ENCODE measurements around the gene PODXL2. TPM values are rescaled to one million over a fixed set of nuclear protein-coding genes. Genes with fewer than 3 reads are reported as not detected.

PODXL2 gene
- total RNA-seq, 4 donors from 2014 or later: 3.2 to 9.4 (median 8.0) TPM

DNA sequence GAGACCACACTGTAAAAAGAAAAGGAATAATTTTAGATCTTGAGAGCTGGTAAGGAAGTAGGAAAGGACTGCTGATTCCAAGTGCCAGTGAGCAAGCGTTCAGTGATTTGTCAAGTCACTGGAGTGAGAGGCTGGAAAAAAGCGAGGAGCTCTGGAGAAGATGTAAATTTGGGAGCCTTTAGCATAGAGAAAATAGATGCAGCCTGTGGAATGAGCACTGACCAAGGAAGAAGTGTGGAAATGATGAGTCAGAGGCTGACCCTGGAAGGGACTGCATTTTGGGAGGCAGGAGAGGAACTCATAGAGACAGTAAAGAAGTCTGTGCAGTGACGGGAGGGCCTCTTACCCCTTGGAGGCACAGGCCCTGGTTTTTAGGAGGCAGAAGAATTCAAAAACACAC lies 26.7 kb downstream of the PODXL2 start:
- DNase-seq: no peak
- WGBS, 2 donors: 62 to 64% methylated on average over 3 of the region's 3 CpGs

DNA sequence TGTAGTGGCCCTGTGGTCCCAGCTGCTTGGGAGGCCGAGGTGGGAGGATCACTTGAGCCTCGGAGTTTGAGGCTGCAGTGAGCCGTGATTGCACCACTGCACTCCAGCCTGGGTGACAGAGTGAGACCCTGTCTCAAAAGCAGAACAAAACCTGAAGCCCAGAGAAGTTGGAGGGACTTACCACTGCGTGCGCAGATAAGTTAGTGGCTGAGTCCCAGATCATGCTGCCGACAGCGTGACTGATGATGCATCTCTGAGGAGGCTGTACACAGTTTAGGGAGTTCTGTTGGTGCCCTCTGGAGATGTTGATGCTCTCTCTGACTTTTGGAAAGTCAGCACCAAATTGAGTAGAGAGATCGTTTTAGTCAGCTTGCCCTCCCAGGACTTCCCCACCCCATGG lies 27.9 kb downstream of the PODXL2 start:
- Histone ChIP-seq H3K27me3 (no peaks in the 10 kb centered on the region), H3K36me3 (no peaks in the 10 kb centered on the region), H3K27ac (no peak overlapping the region), H3K4me1 (no peaks in the 10 kb centered on the region), H3K4me3 (replicated peaks in 1 of 3) (no peak overlapping the region), H3K9me3 (no peaks in the 10 kb centered on the region)
- no peak for TF ChIP-seq POLR2A (IDR thresholded peaks at IDR 0.05)
- TF ChIP-seq, protein P1, sequence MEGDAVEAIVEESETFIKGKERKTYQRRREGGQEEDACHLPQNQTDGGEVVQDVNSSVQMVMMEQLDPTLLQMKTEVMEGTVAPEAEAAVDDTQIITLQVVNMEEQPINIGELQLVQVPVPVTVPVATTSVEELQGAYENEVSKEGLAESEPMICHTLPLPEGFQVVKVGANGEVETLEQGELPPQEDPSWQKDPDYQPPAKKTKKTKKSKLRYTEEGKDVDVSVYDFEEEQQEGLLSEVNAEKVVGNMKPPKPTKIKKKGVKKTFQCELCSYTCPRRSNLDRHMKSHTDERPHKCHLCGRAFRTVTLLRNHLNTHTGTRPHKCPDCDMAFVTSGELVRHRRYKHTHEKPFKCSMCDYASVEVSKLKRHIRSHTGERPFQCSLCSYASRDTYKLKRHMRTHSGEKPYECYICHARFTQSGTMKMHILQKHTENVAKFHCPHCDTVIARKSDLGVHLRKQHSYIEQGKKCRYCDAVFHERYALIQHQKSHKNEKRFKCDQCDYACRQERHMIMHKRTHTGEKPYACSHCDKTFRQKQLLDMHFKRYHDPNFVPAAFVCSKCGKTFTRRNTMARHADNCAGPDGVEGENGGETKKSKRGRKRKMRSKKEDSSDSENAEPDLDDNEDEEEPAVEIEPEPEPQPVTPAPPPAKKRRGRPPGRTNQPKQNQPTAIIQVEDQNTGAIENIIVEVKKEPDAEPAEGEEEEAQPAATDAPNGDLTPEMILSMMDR (IDR thresholded peaks at IDR 0.05): no peak
- DNase-seq: no peak
- intact Hi-C loops (cut with DNase I): no loop called here
- 91 to 95% methylated on average over 7 to 8 of the region's 8 CpGs for WGBS, 2 donors

More for the DNA sequence above, 26.7 kb downstream of the PODXL2 start:
- no peaks in the 10 kb centered on the region for H3K9me3 ChIP-seq
- TF ChIP-seq POLR2A (IDR thresholded peaks at IDR 0.05): no peak
- TF ChIP-seq, protein P1 (IDR thresholded peaks at IDR 0.05): no peak
- H3K4me3 ChIP-seq (replicated peaks in 1 of 3): no peak overlapping the region
- H3K27ac ChIP-seq: no peak overlapping the region
- H3K36me3 ChIP-seq: no peaks in the 10 kb centered on the region
- intact Hi-C loops (cut with DNase I): no loop called here
- no peaks in the 10 kb centered on the region for H3K27me3 ChIP-seq
- H3K4me1 ChIP-seq: no peaks in the 10 kb centered on the region

DNA sequence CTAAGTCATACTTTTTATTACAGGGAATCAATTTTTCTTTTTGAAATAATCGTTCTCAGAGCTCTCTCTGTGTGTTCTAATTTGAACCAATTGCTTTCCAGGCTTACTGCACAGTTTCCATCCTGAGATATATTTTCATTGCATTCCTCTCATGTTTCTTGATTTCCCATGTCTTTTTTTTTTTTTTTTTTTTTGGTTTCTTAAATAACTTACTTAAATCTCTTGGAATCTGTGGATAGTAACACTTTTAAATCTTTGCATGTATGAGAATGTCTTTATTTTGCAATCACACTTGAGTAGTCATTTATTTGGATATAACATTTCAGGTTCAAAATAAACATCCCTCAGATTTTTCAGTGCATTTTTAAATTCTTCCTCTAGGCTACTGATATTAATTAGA lies 29.2 kb downstream of the PODXL2 start:
- 73 to 79% methylated on average over 1 of the region's 1 CpG for WGBS, 2 donors
- Histone ChIP-seq H3K27me3 (no peaks in the 10 kb centered on the region), H3K4me1 (no peaks in the 10 kb centered on the region), H3K27ac (no peak overlapping the region), H3K4me3 (replicated peaks in 1 of 3) (no peak overlapping the region), H3K36me3 (no peaks in the 10 kb centered on the region), H3K9me3 (no peaks in the 10 kb centered on the region)
- DNase-seq: no peak
- TF ChIP-seq POLR2A (IDR thresholded peaks at IDR 0.05): no peak
- TF ChIP-seq, protein P1 (IDR thresholded peaks at IDR 0.05): no peak
- intact Hi-C loops (cut with DNase I): no loop called here

DNA sequence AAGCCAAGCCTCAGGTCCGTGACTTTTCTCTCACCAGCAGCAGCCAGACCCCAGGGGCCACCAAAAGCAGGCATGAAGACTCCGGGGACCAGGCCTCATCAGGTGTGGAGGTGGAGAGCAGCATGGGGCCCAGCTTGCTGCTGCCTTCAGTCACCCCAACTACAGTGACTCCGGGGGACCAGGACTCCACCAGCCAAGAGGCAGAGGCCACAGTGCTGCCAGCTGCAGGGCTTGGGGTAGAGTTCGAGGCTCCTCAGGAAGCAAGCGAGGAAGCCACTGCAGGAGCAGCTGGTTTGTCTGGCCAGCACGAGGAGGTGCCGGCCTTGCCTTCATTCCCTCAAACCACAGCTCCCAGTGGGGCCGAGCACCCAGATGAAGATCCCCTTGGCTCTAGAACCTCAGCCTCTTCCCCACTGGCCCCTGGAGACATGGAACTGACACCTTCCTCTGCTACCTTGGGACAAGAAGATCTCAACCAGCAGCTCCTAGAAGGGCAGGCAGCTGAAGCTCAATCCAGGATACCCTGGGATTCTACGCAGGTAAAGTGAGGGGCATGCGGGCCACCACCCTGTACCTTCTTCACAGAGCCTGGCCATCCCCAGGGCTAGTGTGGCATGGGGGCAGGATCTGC lies 31.8 kb downstream of the PODXL2 start:
- TF ChIP-seq, protein P1 (IDR thresholded peaks at IDR 0.05): no peak
- TF ChIP-seq POLR2A (IDR thresholded peaks at IDR 0.05): no peak
- DNase-seq: no peak
- Histone ChIP-seq H3K27ac (no peak overlapping the region), H3K4me3 (replicated peaks in 1 of 3) (no peak overlapping the region), H3K36me3 (no peaks in the 10 kb centered on the region), H3K4me1 (no peaks in the 10 kb centered on the region), H3K9me3 (no peaks in the 10 kb centered on the region), H3K27me3 (no peaks in the 10 kb centered on the region)
- intact Hi-C loops (cut with DNase I): no loop called here
- WGBS, 2 donors: 91 to 94% methylated on average over 3 to 5 of the region's 10 CpGs

DNA sequence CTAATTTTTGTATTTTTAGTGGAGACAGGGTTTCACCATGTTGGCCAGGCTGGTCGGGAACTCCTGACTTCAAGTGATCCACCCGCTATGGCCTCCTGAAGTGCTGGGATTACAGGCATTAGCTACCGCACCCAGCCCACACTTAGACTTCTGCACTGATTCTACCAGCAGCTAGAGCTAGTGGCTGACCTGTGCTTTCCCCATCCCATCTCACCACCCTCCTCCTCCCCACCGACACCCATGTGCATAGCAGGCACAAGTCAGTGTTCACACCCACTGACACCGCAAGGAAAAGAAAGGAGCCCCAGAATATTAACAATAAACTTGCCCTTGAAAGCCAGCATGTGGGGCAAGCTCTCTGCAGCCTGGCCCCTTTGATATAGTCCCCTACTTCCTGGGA lies 32.6 kb downstream of the PODXL2 start:
- DNase-seq: no peak
- H3K4me3 ChIP-seq (replicated peaks in 1 of 3): no peak overlapping the region
- 61 to 66% methylated on average over 5 of the region's 5 CpGs for WGBS, 2 donors
- H3K4me1 ChIP-seq: no peaks in the 10 kb centered on the region
- TF ChIP-seq, protein P1 (IDR thresholded peaks at IDR 0.05): no peak
- no peak for TF ChIP-seq POLR2A (IDR thresholded peaks at IDR 0.05)
- intact Hi-C loops (cut with DNase I): no loop called here
- H3K9me3 ChIP-seq: no peaks in the 10 kb centered on the region
- H3K27ac ChIP-seq: no peak overlapping the region
- no peaks in the 10 kb centered on the region for H3K27me3 ChIP-seq
- no peaks in the 10 kb centered on the region for H3K36me3 ChIP-seq
